ENCODE measurements around the gene TSNAXIP1. TPM values are rescaled to one million over a fixed set of nuclear protein-coding genes. Genes with fewer than 3 reads are reported as not detected.

Gene TSNAXIP1
- total and polyA plus RNA-seq, 10 of the 15 experiments (the other 5 are each of a cell fraction or from before 2014, with no cell fraction given), result 0.09 to 0.63 (median 0.37) TPM; not detected in 1

GRCh38 chr16:67767953-67768352 is 38.7 kb upstream of the TSNAXIP1 start:
- 26% methylated on average over 7 of the region's 7 CpGs for WGBS (ENCODE audit: insufficient coverage, insufficient replicate concordance, low lambda C conversion rate, missing lambda C conversion rate)
- BruUV-seq (replicated peaks), result no TSS peak
- H4K20me1 ChIP-seq (ENCODE audit: control insufficient read depth, insufficient read depth), result 0 out of 2 replicates have a peak, but pooled peaks cover 3% of the 10 kb centered on the region
- H3K4me1 ChIP-seq (ENCODE audit: control insufficient read depth, insufficient read depth, low read length), result no peaks in the 10 kb centered on the region
- H3K9ac ChIP-seq (ENCODE audit: control insufficient read depth, insufficient read depth, low read length), result no peak overlapping the region
- TF ChIP-seq LARP7 (IDR thresholded peaks at IDR 0.05) (no peak), JUNB (IDR thresholded peaks at IDR 0.05) (peak; percentile 56)
- in situ Hi-C loops (cut with MboI) (no loop called here), intact Hi-C loops (cut with micrococcal nuclease; ENCODE audit: unreplicated experiment) (no loop called here)
- no peak overlapping the region for H3K4me3 ChIP-seq
- no peak overlapping the region for H2AFZ ChIP-seq (ENCODE audit: control insufficient read depth, low read depth, low read length)
- ATAC-seq (peak; percentile 53), DNase-seq (ENCODE audit: low read depth, low spot score) (no peak), FAIRE-seq (no peak)
- no peaks in the 10 kb centered on the region for H3K79me2 ChIP-seq (ENCODE audit: control insufficient read depth, insufficient read depth, low read length)
- H3K9me3 ChIP-seq (replicated peaks; ENCODE audit: control insufficient read depth, insufficient read depth, low read length), result no peaks in the 10 kb centered on the region
- no peak overlapping the region for H3K4me2 ChIP-seq (ENCODE audit: control insufficient read depth, insufficient read depth)
- SMC1A ChIA-PET (ENCODE audit: uncharacterized antibody, unreplicated experiment), result interaction anchor here (0.6 to 0.7 kb wide), 2 partner anchors 49 to 70 kb away, joined by 3 read pairs; partner anchors contain the start of gene GFOD2
- POLR2A ChIA-PET, result interaction anchor here (0.6 to 0.7 kb wide), 2 partner anchors 10 to 18 kb away, joined by 3 to 9 read pairs; no protein-coding TSS in a partner anchor
- RAD21 ChIA-PET (ENCODE audit: unreplicated experiment), result no interaction called here
- no peaks in the 10 kb centered on the region for H3K27me3 ChIP-seq (replicated peaks in 1 of 2; ENCODE audit: control insufficient read depth in 2 of 2, insufficient read depth in 2 of 2, low read length in 1 of 2)
- CTCF ChIA-PET, result interaction anchor here (0.7 to 1.0 kb wide), 2 partner anchors 48 to 254 kb away, joined by 3 to 5 read pairs; no protein-coding TSS in a partner anchor
- H3K36me3 ChIP-seq (ENCODE audit: control insufficient read depth in 2 of 2, insufficient read depth in 2 of 2, low read length in 1 of 2), result peaks cover 13 to 21% of the 10 kb centered on the region in 2 experiments
- no peak overlapping the region for H3K27ac ChIP-seq (ENCODE audit: control insufficient read depth, insufficient read depth)

DNA sequence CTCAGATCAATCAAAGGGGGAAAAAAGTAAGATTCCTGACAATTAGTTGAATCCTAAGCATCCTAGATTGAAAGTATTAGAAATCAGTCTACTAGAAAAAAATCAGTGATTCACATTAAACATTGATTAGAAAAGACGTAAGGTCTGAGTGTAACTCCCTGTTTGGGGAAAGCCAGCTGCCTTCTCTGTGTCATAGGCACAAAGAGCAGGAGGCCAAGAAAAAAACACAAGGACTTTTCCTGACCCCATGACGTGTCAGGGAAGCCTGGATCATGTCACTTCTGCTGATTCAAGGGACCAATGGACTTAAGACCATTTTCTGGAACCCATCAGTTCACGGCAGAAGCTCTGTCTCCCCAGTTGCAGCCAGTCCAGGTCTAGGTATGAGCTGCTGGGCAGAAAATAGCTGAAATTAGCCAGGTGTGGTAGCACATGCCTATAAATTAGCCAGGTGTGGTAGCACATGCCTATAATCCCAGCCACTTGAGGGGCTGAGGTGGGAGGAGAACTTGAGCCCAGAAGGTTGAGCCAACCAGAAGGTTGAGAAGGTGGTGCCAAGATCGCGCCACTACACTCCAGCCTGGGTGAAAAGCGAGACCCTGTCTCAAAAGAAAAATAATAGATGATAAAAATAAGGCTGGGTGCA is 36.2 kb upstream of the TSNAXIP1 start:
- ChIA-PET CTCF (interaction anchor here (0.7 kb wide), 1 partner anchor 449 kb away, joined by 3 read pairs; no protein-coding TSS in a partner anchor), POLR2A (interaction anchor here (1.3 kb wide), 1 partner anchor 11 kb away, joined by 3 read pairs; no protein-coding TSS in a partner anchor), RAD21 (ENCODE audit: unreplicated experiment) (interaction anchor here (1.6 kb wide), 1 partner anchor 45 kb away, joined by 5 read pairs; no protein-coding TSS in a partner anchor), SMC1A (ENCODE audit: uncharacterized antibody, unreplicated experiment) (no interaction called here)
- no peaks in the 10 kb centered on the region for H3K27me3 ChIP-seq (replicated peaks in 1 of 2; ENCODE audit: control insufficient read depth in 2 of 2, insufficient read depth in 2 of 2, low read length in 1 of 2)
- H3K4me2 ChIP-seq (ENCODE audit: control insufficient read depth, insufficient read depth), result no peak overlapping the region
- H3K9ac ChIP-seq (ENCODE audit: control insufficient read depth, insufficient read depth, low read length), result no peak overlapping the region
- TF ChIP-seq NR2F1 (conservative IDR thresholded peaks at IDR 0.05) (no peak), PAX5 (IDR thresholded peaks at IDR 0.05; ENCODE audit: borderline replicate concordance, low read depth, low read length) (no peak), BCL11A (IDR thresholded peaks at IDR 0.05; ENCODE audit: low read depth, low read length) (no peak), REST (IDR thresholded peaks at IDR 0.05; ENCODE audit: low read depth, low read length) (no peak), CBX3 (IDR thresholded peaks at IDR 0.05; ENCODE audit: borderline replicate concordance, low read depth) (no peak), PML (IDR thresholded peaks at IDR 0.05; ENCODE audit: low read length) (no peak)
- TF ChIP-seq, protein P1, sequence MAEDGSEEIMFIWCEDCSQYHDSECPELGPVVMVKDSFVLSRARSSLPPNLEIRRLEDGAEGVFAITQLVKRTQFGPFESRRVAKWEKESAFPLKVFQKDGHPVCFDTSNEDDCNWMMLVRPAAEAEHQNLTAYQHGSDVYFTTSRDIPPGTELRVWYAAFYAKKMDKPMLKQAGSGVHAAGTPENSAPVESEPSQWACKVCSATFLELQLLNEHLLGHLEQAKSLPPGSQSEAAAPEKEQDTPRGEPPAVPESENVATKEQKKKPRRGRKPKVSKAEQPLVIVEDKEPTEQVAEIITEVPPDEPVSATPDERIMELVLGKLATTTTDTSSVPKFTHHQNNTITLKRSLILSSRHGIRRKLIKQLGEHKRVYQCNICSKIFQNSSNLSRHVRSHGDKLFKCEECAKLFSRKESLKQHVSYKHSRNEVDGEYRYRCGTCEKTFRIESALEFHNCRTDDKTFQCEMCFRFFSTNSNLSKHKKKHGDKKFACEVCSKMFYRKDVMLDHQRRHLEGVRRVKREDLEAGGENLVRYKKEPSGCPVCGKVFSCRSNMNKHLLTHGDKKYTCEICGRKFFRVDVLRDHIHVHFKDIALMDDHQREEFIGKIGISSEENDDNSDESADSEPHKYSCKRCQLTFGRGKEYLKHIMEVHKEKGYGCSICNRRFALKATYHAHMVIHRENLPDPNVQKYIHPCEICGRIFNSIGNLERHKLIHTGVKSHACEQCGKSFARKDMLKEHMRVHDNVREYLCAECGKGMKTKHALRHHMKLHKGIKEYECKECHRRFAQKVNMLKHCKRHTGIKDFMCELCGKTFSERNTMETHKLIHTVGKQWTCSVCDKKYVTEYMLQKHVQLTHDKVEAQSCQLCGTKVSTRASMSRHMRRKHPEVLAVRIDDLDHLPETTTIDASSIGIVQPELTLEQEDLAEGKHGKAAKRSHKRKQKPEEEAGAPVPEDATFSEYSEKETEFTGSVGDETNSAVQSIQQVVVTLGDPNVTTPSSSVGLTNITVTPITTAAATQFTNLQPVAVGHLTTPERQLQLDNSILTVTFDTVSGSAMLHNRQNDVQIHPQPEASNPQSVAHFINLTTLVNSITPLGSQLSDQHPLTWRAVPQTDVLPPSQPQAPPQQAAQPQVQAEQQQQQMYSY (CRISPR knock-in tag; IDR thresholded peaks at IDR 0.05), result no peak
- H3K79me2 ChIP-seq (ENCODE audit: control insufficient read depth, insufficient read depth, low read length), result peaks cover under 1% of the 10 kb centered on the region; the same call in 1 of the 2 replicates
- H3K4me3 ChIP-seq, result no peak overlapping the region
- peaks cover 17% of the 10 kb centered on the region in 2 experiments for H3K36me3 ChIP-seq (ENCODE audit: control insufficient read depth in 2 of 2, insufficient read depth in 2 of 2, low read length in 1 of 2)
- in situ Hi-C loops (cut with MboI) (no loop called here), intact Hi-C loops (cut with micrococcal nuclease; ENCODE audit: unreplicated experiment) (no loop called here)
- no peak overlapping the region for H2AFZ ChIP-seq (ENCODE audit: control insufficient read depth, low read depth, low read length)
- no peaks in the 10 kb centered on the region for H3K4me1 ChIP-seq (ENCODE audit: control insufficient read depth, insufficient read depth, low read length)
- no TSS peak for BruUV-seq (replicated peaks)
- 0 out of 2 replicates have a peak, but pooled peaks cover 3% of the 10 kb centered on the region for H4K20me1 ChIP-seq (ENCODE audit: control insufficient read depth, insufficient read depth)
- no peak overlapping the region for H3K27ac ChIP-seq (ENCODE audit: control insufficient read depth, insufficient read depth)
- ATAC-seq (no peak), FAIRE-seq (no peak), DNase-seq (ENCODE audit: low read depth, low spot score) (no peak)
- no peaks in the 10 kb centered on the region for H3K9me3 ChIP-seq (replicated peaks; ENCODE audit: control insufficient read depth, insufficient read depth, low read length)
- 96% methylated on average over 6 of the region's 6 CpGs for WGBS (ENCODE audit: insufficient coverage, insufficient replicate concordance, low lambda C conversion rate, missing lambda C conversion rate)
